ENCODE measurements around the gene BNIP2.
"Not testable (repeated sequence)": the region's sequence is repeated elsewhere in the genome, so short reads cannot be mapped to it uniquely, and the experiment has no call there.

BNIP2 gene, protein sequence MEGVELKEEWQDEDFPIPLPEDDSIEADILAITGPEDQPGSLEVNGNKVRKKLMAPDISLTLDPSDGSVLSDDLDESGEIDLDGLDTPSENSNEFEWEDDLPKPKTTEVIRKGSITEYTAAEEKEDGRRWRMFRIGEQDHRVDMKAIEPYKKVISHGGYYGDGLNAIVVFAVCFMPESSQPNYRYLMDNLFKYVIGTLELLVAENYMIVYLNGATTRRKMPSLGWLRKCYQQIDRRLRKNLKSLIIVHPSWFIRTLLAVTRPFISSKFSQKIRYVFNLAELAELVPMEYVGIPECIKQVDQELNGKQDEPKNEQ

GRCh38 chr15:59688782-59689625 is at the start of gene BNIP2:
Gene BNIP2, minus strand, starts transcription at chr15:59689320. Its CDS starts 6,863 bp downstream, at chr15:59682457.
- DNase-seq: peak; percentile 92

DNA sequence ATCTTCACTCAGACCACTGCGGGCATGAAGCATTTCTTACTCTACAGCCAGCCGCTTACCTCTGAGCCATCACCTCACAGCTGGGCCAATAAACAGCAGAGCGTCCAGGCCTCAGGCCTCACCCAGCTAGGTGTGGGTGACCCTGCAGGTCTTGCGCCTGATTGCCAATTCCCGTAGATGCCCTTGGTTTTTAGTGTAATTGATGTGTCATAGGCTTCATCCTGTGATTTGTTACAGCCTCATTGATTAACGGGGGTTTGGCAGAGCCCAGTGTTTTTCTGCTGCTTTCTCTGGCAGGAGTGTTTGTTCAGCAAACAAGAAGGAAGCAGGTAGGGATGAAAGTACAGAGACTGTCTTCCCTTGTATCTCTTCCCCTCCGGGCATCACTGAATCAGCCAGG is 49.6 kb upstream of the BNIP2 start:
- DNase-seq: no peak

DNA sequence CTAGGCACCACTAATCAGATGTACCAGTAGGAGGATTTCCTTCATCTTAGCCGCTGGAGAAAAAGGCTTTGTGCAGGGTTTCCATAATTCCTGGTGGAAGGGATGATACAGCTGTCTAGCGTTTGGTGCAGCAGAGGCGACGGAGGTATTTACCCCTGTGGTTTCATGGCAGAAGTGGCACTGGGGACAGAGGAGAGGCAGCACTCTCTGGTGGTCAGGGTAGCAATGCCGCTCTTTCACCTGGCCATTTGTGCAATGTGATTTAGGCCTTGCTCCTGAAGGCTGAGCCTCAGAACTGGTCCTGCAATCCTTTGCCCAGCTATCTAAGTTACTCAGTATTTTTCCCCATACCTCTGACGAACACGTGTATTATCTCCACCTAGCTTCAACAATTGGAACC is 47.1 kb upstream of the BNIP2 start:
- DNase-seq: no peak

DNA sequence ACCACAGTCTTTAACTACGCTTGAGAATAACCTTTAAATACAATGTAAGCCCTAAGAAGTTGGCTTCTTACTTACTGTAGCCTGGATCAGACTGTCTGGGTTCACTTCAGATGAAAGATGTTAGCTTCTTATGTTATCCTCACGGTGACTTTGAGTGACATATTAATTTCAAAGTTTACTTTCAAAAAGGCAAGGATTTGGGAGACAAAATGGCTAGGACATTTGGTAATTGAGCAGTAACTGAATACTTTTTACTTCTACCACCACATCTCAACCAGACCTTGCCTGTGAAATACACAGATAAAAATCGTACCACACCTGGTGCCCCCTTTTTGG is 36.0 kb upstream of the BNIP2 start:
- DNase-seq: no peak

DNA sequence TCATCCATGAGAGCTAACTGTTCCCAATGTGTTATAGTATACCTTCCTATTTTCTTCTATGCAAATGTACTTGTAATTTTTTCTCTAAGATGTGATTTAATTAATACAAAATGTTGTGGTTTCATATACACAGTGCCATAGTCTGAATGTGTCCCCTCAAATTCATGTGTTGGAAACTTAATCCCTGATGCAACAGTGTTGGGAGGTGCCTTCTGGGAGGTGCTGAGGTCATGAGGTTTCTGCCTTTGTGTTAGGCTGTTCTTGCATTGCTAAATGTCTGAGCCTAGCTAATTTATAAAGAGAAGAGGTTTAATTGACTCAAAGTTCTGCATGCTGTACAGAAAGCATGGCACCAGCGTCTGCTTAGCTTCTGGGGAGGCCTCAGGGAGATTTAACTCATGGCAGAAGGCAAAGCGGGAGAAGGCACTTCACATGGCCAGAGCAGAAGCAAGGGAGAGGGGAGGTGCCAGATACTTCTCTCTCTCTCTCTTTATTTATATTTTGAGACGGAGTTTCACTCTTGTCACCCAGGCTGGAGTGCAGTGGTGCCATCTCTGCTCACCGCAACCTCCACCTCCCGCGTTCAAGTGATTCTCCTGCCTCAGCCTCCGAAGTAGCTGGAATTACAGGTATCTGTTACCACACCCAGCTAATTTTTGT is 34.7 kb upstream of the BNIP2 start:
- DNase-seq: no peak

DNA sequence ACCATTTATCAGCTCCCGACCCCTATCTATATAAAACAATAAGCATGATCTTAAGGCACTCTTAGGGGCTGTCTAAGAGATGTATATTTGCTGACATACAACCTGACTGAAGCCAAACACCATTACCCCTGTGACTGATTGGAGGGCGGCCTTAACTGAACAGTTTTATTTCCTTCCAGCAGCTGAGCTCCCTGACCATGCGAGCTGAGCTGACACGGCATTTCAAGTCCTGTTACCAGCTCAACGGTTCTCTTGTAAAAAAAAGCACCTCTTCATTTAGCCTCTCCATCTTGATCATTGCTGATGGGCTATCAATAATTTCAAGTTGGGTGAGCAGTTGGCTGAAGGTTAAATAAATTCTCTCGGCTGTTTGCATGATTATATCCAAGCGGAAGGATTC is 33.4 kb upstream of the BNIP2 start:
- no peak for DNase-seq

GRCh38 chr15:59722037-59722436 is 32.9 kb upstream of the BNIP2 start:
- DNase-seq: no peak

DNA sequence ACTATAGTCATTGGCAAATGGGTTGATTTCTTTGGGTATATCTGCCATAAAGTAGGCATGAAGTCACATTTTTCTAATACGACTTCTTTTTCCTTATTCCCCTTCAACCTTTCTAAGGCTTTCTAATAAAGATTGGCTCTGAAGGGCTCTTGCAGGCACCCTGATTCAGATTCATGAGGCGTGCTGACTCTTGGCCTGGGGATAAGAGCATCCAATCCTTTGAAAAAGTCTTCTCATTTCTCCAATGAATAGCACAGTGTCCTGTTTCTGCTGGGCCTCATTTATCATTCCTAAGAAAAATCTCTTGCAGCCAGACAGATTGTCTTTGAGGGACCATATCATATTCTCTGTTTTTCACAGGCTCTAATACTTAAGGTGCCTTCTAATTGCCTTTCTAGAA is 32.3 kb upstream of the BNIP2 start:
- no peak for DNase-seq

DNA sequence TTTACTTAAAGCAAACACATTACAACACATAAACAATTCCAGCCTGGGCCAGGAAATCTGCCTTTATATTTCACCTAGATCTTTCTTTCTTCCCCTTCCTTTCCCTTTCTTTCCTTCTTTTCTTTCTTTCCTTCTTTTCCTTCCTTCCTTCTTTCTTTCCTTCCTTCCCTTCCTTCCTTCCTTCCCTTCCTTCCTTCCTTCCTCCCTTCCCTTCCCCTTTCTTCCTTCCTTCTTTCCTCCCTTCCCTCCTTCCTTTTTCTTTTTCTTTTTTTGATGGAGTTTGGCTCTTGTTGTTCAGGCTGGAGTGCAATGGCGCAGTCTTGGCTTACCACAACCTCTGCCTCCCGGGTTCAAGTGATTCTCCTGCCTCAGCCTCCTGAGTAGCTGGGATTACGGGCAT is 24.1 kb upstream of the BNIP2 start:
- DNase-seq: no peak

- no peak for DNase-seq
These were observed 22.5 kb upstream of the BNIP2 start for GRCh38 chr15:59711451-59712243.

- DNase-seq: no peak
These were observed 18.5 kb upstream of the BNIP2 start for GRCh38 chr15:59707619-59708018.

GRCh38 chr15:59703979-59704796 is 15.1 kb upstream of the BNIP2 start:
- no peak for DNase-seq

DNA sequence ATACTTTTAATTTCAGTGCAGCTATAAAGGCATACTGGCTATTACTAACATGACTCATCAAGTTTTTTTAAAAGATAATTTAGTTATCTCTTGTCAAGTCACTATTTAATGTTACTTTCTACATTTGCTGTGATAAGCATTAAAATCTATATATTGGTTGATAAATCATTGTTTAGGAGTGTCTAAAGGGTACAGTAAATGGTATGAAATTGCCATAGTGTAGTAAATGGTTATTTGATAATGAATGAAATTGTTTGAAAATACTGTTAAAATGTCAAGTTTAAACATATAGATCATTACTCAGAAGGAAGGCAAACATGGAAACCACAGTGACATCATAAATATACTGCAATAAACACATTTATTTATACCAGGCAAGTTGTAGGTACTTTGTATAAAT is 13.2 kb upstream of the BNIP2 start:
- no peak for DNase-seq

DNA sequence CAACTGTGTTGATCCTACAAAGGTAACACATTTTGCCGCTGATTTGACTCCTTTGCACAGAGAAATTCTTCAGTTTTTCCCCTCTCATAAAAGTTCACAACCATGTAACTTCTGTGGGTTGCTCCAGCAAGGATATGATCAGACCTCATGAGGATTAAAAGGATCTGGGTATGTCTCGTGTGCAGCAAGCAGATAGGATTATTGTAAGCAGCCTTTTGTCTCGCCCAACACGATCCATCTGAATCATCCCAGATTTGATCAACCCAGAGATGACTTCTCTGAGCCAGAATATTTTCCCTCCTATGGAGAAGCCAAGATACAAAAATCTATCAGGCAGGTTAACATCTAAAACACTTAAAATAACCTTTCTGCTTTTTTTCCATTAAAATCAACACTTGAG is 12.8 kb upstream of the BNIP2 start:
- no peak for DNase-seq

GRCh38 chr15:59699810-59700431 is 10.8 kb upstream of the BNIP2 start:
- no peak for DNase-seq

GRCh38 chr15:59698065-59698464 is 8.9 kb upstream of the BNIP2 start:
- DNase-seq: not testable (repeated sequence)

DNA sequence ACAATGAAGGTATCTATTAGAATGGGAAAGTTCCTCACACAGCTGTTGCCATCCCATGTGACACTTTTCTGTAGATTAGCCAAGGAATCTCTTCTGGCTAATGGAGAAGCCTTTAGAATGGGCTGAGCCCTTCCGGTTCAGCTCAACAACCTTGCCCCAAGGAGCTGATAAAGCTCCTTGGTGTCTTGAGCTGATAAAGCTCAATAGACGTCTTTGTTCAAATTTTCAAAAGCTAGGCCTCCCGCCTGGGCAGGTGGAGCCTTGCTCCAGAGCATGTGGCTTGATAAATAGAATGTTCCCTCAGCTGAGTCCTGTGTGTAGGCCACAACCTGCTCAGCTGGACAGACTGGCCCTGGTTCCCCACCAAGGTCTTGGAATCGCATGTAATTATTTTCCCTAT is 7.2 kb upstream of the BNIP2 start:
- no peak for DNase-seq

DNA sequence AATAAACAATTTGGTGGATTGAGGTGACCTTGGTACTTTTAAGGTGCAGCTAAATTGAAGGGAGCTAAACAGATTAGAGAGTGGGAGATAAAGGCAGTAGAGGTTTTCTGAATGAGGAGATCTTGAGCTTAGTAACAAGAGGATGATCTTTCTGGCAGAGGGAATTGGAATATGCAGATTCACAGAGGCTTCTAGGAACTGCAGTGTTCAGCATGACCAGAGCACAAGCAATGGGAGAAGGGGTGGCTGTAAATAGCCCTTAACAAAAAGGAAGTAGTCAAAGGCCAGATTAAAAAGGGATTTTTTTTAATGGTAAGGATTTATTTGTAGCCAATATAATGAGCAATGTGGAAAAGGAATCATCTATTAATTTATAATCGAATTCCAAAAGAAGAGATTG is 5.7 kb upstream of the BNIP2 start:
- DNase-seq: no peak

GRCh38 chr15:59691194-59691805 is 2.2 kb upstream of the BNIP2 start:
- DNase-seq: no peak

DNA sequence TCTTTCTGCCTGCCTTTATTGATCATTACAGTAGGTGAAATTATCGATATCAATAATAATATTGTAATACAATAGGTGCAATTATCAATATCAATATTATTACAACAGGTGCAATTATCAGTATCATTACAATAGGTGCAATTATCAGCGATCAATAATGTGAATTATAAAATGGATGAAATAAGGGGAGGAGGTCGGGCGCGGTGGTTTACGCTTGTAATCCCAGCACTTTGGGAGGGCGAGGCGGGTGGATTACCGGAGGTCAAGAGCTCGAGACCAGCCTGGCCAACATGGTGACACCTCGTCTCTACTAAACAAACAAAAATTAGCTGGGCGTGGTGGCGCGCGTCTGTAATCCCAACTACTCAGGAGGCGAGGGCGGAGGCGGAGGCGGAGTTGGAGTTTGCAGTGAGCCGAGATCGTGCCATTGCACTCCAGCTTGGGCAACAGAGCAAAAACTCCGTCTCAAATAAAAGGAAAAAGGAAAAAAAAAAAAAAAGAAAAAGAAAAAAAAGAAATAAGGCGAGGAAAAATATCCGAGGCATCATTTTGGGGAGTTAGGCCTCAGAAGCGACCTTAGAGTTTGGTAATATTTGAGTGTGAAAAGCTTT is 611 bp upstream of the BNIP2 start:
- DNase-seq: no peak

DNA sequence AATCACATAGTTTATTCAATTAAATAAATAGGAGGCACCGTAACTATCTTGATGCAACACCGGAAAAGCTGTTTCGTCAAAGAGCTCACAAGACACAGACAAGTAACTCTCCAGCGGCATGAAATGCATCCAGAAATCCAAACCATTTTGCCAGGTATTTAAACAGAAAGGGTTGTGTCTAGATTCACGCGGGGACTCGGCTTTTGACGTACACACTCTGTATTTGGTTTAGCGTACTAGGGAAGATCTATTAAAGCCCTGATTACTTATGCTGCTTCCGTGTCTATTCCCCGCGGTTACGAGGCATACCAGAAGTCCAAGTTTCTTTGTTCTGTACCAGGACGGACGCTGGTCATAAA is 718 bp downstream of the BNIP2 start:
- no peak for DNase-seq
